ENCODE measurements around the gene NTPCR. TPM values are rescaled to one million over a fixed set of nuclear protein-coding genes. Genes with fewer than 3 reads are reported as not detected.
"Not testable (repeated sequence)": the region's sequence is repeated elsewhere in the genome, so short reads cannot be mapped to it uniquely, and the experiment has no call there.

The NTPCR gene
- total RNA-seq, 1 donor from 2014 or later = 19.2 TPM

- no peaks in the 10 kb centered on the region for H3K27me3 ChIP-seq
- no peak overlapping the region for H3K4me3 ChIP-seq
- H3K4me1 ChIP-seq = no peaks in the 10 kb centered on the region
- H3K36me3 ChIP-seq = no peaks in the 10 kb centered on the region
- TF ChIP-seq CTCF (IDR thresholded peaks at IDR 0.05) = no peak
- no peak for TF ChIP-seq POLR2AphosphoS5 (IDR thresholded peaks at IDR 0.05; ENCODE audit: insufficient read depth in 1 of 2, low read depth in 1 of 2)
- no peak for TF ChIP-seq POLR2A (IDR thresholded peaks at IDR 0.05)
- H3K27ac ChIP-seq = no peak overlapping the region
- DNase-seq (ENCODE audit: extremely low spot score in 2 of 2) = no peak
- intact Hi-C loops (cut with DNase I) = no loop called here
- no peaks in the 10 kb centered on the region for H3K9me3 ChIP-seq
Measured at GRCh38 chr1:232921381-232921780, 29.0 kb upstream of the NTPCR start.

- H3K27ac ChIP-seq = no peak overlapping the region
- no peak for DNase-seq (ENCODE audit: extremely low spot score in 2 of 2)
- H3K27me3 ChIP-seq = no peaks in the 10 kb centered on the region
- H3K4me1 ChIP-seq = no peaks in the 10 kb centered on the region
- no peak for TF ChIP-seq POLR2A (IDR thresholded peaks at IDR 0.05)
- no peak for TF ChIP-seq CTCF (IDR thresholded peaks at IDR 0.05)
- TF ChIP-seq POLR2AphosphoS5 (IDR thresholded peaks at IDR 0.05; ENCODE audit: insufficient read depth in 1 of 2, low read depth in 1 of 2) = no peak
- no peaks in the 10 kb centered on the region for H3K36me3 ChIP-seq
- intact Hi-C loops (cut with DNase I) = no loop called here
- H3K9me3 ChIP-seq = no peaks in the 10 kb centered on the region
- H3K4me3 ChIP-seq = no peak overlapping the region
Measured at GRCh38 chr1:232922485-232922884, 27.9 kb upstream of the NTPCR start.

- Histone ChIP-seq H3K4me3 (no peak overlapping the region), H3K27me3 (no peaks in the 10 kb centered on the region), H3K9me3 (no peaks in the 10 kb centered on the region), H3K27ac (no peak overlapping the region), H3K4me1 (no peaks in the 10 kb centered on the region), H3K36me3 (no peaks in the 10 kb centered on the region)
- no peak for TF ChIP-seq POLR2A (IDR thresholded peaks at IDR 0.05)
- no peak for TF ChIP-seq POLR2AphosphoS5 (IDR thresholded peaks at IDR 0.05; ENCODE audit: insufficient read depth in 1 of 2, low read depth in 1 of 2)
- TF ChIP-seq CTCF (IDR thresholded peaks at IDR 0.05) = no peak
- no peak for DNase-seq (ENCODE audit: extremely low spot score in 2 of 2)
- intact Hi-C loops (cut with DNase I) = no loop called here
Measured at GRCh38 chr1:232923739-232924386, 26.5 kb upstream of the NTPCR start.

GRCh38 chr1:232924874-232925273 is 25.5 kb upstream of the NTPCR start:
- no peak overlapping the region for H3K27ac ChIP-seq
- H3K9me3 ChIP-seq = no peaks in the 10 kb centered on the region
- no peaks in the 10 kb centered on the region for H3K27me3 ChIP-seq
- no peaks in the 10 kb centered on the region for H3K36me3 ChIP-seq
- intact Hi-C loops (cut with DNase I) = no loop called here
- no peaks in the 10 kb centered on the region for H3K4me1 ChIP-seq
- TF ChIP-seq POLR2AphosphoS5 (IDR thresholded peaks at IDR 0.05; ENCODE audit: insufficient read depth in 1 of 2, low read depth in 1 of 2) (no peak), CTCF (IDR thresholded peaks at IDR 0.05) (no peak)
- no peak for DNase-seq (ENCODE audit: extremely low spot score in 2 of 2)
- H3K4me3 ChIP-seq = no peak overlapping the region

DNA sequence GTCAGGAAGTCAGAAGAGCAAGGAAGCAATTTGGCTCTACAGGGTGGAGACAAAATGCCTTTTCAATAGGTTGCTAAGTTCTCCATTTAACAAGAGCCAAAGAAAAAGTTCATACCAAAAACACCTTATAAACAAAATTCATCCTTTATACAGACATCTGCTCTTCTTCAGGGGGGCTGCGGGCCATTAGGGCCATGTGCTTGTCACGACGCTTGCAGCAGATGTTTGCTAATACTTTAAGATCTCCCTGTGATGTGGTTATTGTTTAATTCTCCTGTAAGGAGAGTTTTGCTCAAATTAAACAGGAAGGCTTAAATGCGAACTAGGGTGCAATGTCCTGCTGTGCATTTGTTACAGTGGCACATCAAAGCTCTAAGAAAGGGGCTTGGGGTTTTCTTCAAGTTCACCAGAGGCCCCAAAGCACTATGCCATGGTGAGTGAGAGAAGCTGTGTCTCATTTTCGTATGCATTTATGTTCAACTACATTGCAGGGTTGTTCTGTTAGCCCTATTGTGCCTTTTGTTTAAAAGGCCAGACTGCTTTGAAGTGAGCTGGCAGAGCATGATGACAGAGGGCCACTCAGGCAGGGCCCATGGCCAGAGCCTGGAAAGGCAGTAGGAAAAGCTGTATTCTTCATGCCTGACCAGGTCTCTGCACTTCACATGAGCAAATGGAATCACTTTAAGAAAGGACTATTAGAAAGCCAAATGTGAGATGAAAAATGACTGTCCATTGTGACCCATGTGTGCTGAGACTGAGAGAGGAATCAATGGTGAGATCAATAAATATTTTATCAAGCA is 24.8 kb upstream of the NTPCR start:
- no peak overlapping the region for H3K27ac ChIP-seq
- H3K9me3 ChIP-seq = no peaks in the 10 kb centered on the region
- H3K36me3 ChIP-seq = no peaks in the 10 kb centered on the region
- no peaks in the 10 kb centered on the region for H3K4me1 ChIP-seq
- H3K4me3 ChIP-seq = no peak overlapping the region
- TF ChIP-seq POLR2AphosphoS5 (IDR thresholded peaks at IDR 0.05; ENCODE audit: insufficient read depth in 1 of 2, low read depth in 1 of 2) (no peak), CTCF (IDR thresholded peaks at IDR 0.05) (no peak), POLR2A (IDR thresholded peaks at IDR 0.05) (no peak)
- no peak for DNase-seq (ENCODE audit: extremely low spot score in 2 of 2)
- no peaks in the 10 kb centered on the region for H3K27me3 ChIP-seq
- intact Hi-C loops (cut with DNase I) = no loop called here

DNA sequence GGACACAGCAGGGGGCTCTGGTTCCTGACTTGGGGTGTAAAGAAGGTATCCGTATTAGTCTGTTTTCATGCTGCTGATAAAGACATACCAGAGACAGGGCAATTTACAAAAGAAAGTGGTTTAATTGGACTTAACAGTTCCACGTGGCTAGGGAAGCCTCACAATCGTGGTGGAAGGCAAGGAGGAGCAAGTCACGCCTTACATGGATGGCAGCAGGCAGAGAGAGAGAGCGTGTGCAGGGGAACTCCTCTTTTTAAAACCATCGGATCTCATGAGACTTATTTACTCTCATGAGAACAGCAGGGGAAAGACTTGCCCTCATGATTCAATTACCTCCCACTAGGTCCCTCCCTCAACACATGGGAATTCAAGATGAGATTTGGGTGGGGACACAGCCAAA is 23.2 kb upstream of the NTPCR start:
- DNase-seq (ENCODE audit: extremely low spot score in 2 of 2); H3K9me3 ChIP-seq; H3K36me3 ChIP-seq; H3K27ac ChIP-seq; intact Hi-C loops (cut with DNase I); H3K4me1 ChIP-seq; H3K4me3 ChIP-seq; H3K27me3 ChIP-seq: not testable (repeated sequence)

Data from vagina (tissue), 2 donors.